IPS-11a (cell line): ENCODE measurements around the gene ZNF277.

Experiments used
- H3K4me3 ChIP-seq: one replicate; pipeline ENCODE4 v1.5.1; 2013; ENCODE audit warnings: low read depth, low read length, control low read depth

ZNF277 gene

DNA sequence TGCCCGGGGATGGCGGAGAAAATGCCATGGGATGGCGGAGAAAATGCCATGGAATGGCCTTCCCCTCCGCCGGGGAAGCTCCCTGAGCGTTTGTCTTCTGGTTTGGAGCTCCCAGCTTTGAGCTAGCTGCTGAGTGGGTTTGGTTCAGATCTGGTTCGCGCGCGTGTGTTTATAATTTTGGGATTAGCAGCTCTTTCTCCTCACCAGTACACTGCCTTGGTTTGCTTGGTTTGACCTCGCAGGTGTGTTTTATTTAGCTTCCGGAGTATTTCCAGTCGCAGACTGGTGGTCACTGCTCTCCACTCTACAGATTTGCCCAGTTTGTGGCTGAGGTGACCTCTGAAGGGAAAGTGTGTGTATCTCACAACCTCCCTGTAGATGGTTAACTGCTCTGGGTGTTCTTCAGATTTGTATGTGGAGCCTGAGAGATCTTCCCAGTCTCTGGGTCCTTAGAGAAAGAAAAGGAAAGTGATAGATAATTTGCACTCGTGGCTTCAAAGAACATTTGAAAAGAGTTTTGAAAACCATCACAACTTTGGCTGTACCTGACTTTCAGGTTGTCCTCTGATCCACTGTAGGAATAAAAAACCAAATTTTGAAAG, 597 bp downstream of the ZNF277 start:
- H3K4me3 ChIP-seq: peak overlapping the region; percentile 85

DNA sequence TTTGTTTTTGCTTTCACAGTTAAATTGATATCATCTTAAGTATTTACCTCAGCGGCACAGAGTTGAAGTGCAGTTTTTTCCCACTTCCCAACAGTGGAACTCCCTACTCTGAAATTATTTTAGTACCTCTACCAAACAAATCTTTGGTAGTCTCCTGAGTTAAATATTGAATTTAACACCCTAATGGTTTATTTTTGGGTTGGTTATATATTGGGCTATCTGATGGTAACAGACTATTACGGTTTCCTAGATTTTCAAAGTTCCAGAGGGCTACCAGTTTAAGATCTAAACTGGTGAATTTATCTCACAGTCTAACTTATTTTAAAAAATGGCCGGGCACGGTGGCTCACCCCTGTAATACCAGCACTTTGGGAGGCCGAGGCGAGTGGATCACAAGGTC, 1.3 kb downstream of the ZNF277 start:
- H3K4me3 ChIP-seq: no peak overlapping the region

DNA sequence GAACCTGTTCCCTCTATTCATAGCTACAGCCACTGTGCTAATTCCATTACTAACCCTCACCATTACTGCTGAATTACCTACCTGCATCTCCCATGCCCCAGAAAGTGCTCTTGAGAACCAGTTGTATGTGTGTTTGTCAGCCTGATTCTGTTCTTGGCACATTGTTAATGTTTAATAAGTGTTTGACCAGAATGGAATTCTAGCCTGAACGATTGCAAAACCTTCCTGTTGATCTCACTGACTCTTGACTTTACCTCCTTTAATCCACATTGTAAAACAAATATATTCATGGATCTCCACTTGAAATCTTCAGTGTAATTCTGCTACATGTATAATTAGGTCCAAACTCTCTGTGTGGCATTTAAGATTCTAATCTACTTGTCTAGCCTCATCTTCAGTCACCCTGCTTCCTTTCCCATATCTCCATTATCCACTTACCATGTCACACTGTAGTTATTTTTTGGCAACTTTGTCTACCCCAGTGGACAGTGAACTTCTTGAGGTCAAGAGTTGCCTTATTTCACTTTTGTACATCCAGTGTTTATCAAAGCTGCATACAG, 4.9 kb downstream of the ZNF277 start:
- no peak overlapping the region for H3K4me3 ChIP-seq

DNA sequence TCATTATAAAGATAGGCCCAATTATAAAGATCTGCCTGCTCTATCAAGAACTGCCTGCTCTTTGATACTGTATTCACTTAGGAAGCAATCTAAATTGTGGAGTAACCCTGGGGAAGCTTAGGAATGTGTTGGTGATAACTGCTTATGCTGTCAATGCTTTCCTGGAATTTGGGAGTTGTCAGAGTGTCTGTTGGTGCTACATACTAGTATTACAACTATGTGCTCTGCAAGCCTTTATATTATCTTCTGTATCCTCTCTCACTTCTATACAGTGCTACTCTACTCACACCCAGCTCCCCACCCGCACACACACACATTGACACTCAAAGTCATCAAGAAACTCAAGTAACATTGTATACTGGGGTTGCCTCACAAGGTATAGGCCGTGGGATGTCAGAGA, 6.1 kb downstream of the ZNF277 start:
- H3K4me3 ChIP-seq: no peak overlapping the region

DNA sequence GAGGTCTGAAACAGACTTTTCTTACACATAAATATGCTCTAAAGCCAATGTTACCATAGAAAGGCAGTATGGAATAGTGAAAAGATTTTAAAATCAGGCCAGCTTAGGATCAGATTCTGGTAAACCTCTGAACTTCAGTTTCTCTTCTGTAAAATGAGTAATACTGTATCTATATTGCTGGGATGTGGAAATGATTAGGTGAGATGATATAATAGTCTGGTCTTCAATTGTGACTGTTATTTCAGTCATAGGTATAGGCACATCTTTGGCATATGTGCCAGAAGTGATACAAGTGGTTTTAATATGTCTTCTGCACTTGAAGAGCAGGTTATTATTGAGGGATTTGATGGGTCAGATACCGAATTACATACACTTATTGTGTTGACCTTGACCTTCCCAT, 7.2 kb downstream of the ZNF277 start:
- no peak overlapping the region for H3K4me3 ChIP-seq

DNA sequence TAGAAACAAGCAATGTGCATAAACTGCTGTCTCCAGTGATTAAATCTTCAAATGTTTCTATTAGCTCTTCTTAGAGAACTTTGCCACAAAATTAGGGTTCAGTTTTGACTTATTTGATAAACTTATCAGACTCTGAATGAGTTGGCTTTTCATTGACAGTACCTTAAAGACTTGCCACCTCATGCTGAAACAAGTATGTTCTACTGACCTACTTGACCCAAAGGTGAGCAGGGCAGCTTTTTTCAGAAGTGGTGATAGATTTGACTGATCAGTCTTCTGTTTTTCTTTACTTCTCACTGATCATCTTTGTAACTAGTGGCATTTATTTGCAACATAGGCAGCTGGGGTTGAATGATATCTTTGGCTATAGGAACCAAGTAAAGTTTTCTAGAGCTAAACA, 7.8 kb downstream of the ZNF277 start:
- no peak overlapping the region for H3K4me3 ChIP-seq

DNA sequence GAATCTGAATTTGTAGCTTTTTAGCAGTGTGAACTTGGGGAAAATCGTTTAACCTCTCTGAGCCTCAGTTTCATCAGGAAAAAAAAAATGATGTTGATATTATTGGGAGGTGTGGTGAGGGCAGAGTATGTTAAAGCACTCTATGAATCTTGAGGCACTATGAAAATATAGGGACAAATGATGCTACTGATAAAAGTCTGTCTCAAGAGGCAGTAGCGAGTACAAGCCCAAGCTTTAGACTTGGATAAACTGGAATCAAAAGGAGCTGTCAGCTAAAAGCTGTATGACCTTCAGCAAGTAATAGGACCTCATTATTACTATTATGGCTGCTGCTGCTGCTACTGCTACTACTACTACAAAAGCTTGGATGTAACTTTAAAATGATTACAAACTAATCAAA, 8.4 kb downstream of the ZNF277 start:
- no peak overlapping the region for H3K4me3 ChIP-seq

DNA sequence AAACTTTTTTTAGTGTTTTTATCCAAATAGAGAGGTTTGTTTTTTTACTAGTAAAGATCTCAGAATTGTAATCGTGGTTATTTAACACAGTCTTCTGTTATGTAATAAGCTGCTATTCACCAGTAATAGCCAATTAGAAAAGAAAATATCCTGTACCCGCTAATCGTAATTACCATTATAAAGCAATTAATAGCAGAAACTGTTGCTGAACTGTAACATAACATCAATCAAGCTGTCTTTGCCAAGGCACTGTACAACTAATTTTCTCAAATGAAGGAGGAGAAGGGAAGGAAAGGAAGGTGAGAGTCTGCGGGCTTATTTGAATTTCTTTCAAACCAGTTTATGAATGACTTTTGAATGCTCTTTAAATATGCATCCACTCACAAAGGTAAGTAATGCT, 9.3 kb downstream of the ZNF277 start:
- no peak overlapping the region for H3K4me3 ChIP-seq

DNA sequence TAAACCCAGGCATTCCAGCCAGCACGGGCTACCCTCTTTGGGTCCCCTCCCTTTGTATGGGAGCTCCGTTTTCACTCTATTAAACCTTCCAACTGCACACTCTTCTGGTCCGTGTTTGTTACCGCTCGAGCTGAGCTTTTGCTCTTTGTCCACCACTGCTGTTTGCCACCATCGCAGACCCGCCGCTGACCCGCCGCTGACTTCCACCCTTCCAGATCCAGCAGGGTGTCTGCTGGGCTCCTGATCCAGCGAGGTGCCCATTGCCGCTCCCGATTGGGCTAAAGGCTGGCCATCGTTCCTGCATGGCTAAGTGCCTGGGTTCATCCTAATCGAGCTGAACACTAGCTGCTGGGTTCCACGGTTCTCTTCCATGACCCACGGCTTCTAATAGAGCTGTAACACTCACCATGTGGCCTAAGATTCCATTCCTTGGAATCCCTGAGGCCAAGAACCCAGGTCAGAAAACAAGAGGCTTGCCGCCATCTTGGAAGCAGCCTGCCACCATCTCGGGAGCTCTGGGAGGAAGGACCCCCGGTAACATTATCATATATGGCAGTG, 14.5 kb downstream of the ZNF277 start:
- H3K4me3 ChIP-seq: no peak overlapping the region

DNA sequence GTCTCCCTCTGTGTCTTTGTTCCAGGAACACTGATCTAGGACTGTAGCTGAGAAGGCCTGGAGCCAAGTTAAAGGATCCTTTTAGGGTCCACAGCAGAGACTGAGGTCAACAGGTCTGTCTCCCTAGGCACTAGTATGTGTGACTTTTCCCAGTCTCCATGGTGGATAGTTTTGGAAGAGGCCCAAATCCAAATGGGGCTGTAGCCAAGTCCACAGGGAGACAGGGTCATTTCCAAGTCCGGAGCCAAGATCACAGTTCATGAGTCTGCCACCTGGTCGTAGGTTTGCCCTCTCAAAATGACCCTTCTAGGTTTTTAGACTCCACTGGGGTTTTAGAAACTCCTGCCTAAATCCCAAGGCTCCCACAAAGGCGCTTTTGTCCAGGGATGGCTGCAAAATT, 16.8 kb downstream of the ZNF277 start:
- H3K4me3 ChIP-seq: no peak overlapping the region

DNA sequence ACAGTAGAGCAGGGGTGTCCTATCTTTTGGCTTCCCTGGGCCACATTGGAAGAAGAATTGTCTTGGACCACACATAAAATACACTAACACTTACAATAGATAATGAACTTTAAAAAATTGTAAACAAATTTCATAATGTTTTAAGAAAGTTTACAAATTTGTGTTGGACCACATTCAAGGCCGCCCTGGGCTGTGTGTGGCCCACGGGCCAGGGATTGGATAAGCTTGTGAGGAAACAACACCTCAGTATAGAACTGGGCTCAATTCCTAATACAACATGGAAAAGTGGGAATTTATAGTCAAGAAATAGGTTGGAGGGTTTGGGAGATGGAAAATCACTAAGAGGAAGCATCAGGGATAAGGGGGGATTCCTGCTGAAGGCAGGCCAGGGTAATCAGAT, 17.7 kb downstream of the ZNF277 start:
- H3K4me3 ChIP-seq: no peak overlapping the region

DNA sequence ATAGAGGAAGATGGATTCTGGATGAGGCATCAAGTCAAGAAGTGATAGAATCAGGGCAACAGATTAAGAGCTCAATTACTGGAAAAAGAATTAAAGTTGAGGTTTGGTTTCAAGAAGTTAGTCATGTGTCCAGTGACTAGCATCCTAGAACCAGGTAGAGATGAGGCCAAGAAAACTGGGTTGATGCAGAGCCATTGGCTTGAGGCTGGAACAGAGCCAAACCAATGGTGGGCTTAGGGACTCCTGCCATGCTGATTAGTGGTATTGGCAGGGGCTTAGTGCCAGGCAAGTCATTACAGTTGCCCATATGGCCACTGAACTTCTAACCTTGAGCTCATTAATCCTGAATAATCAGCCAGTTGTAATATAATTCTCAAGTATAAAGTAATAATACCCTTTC, 18.5 kb downstream of the ZNF277 start:
- H3K4me3 ChIP-seq: no peak overlapping the region

DNA sequence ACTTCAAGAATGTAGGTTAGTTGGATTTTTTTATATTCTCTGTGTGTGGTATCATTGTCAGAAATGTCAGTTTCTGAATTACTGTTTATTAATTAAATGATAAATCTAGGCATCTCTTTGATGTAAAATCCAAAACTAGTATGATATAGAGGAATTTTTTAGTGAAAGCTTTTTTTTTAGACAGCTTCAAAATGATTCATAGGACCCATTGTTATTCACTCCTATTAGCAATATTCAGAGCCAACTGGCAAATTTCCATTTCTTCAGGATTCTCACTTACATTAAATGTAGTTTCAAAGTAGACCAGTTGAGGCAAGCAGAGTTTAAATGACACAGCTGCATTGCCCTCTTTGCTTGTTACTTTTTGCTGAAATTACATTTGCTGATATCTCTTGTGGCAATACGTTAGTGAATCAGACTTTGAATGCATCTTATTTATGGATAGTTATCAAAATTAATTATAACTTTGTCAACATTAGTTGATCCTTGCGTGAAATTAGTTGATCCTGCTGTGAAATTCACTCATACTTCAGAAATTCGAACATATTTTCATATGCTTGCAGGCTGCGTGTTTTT, 20.3 kb downstream of the ZNF277 start:
- H3K4me3 ChIP-seq: no peak overlapping the region

DNA sequence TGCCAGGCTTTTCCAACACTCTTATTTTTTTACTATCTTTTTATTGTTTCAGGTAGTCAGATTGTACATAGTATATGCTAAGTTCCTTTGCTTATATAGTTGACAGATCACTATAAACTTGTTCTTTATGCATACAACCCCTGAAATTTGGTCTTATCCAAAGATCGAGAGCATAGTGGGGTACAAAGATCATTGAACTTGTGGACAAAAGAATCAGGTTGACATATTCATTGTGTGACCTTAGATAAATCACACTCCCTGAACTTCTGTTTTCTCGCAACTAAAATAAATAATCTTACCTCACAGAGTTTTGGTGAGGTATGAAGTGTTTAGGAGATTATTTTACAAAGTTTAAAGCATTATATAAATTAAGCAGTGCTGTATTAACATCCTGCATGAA, 22.1 kb downstream of the ZNF277 start:
- no peak overlapping the region for H3K4me3 ChIP-seq

DNA sequence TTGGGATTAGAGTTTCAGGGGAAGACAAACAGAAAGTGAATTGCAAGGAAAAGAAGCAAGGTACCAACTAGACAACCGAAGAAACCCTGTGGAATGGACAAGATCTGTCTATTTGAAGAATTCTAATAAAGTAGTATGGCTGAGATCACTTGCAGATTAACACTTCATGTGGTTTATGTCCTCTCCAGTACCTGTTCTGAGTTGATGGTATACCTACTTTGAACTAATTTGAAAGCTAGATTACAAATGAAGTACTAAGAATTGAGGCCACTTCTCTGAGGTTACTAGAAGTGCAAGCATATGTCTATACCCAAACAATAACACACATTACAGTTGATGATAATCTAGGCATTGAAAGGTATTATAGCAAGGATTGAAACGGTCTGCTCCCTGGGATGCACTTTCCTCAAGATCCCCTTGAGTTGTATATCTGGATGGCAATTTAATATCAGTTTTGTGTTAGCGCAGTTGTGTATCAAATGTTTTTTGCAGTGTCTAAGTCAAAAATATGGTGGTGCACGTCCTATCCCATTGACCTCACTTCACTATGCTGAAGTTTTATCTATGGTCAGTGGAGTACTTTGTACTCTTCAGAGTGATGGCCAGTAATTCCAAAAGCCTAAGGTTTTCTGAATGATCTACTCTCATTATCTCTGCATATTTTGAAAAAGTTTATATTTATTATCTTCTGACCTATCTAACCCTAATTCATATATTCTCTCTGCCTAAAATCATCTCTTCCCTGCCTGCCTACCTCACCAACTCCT, 25.9 kb downstream of the ZNF277 start:
- no peak overlapping the region for H3K4me3 ChIP-seq

DNA sequence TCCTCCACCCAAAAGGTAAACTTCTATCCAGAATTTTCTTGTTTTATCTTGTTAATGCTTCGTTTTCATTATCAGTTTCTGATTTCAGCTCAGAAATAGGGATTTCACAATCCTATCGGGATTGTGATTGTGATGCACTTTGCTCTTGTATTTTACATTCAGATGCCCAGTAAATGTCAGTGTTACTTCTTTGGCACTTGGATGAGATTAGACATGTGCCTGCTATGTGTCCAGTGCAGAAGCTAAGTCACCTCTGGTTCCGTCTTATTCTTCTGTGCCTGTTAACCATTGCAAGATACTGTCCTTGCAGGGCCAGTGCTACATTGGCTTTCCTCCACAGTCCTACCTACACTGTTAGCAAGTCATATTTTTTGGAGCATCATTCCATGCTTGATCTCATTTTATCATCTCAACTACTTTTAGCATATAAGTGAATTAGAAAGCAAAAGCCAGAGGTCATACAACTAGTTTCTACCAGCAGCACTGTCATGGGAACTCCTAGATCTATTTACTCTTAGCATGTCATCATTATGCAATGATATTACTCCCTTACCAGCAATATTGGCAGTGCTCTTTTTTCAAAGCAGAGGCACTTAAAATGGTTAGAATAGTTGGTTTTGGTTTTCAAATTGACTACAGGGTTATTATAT, 26.7 kb downstream of the ZNF277 start:
- no peak overlapping the region for H3K4me3 ChIP-seq

DNA sequence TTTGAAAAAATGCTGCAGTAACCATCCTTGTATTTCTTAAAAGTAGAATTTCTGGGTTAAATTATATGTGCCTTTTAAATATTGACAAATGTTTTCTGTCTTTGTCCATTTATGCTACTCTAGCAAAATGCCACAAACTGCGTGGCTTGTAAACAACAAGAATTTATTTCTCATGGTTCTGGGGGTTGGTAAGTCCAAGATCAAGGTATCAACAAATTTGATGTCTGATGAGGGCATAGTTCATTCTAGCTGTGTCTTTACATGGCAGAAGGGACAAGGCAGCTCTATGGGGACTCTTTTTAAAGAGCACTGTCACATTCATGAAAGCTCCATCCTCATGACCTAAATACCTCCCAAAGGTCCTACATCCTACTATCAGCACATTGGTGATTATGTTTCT, 27.7 kb downstream of the ZNF277 start:
- no peak overlapping the region for H3K4me3 ChIP-seq

DNA sequence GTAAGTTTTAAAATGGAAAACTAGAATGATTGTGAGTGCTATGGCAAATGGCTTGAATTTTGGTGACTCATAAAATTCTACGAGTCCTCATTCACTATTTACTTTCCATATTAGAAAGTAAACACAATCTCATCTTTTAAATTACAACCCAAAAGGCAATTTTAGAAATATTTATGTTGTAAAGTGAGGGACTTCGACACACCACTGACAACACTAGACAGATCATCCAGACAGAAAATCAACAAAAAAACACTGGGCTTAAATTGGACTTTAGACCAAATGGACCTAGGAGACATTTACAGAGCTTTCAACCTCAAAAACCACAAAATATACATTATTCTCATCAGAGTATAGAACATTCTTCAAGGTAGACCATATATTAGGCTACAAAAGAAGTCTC, 30.1 kb downstream of the ZNF277 start:
- H3K4me3 ChIP-seq: no peak overlapping the region

DNA sequence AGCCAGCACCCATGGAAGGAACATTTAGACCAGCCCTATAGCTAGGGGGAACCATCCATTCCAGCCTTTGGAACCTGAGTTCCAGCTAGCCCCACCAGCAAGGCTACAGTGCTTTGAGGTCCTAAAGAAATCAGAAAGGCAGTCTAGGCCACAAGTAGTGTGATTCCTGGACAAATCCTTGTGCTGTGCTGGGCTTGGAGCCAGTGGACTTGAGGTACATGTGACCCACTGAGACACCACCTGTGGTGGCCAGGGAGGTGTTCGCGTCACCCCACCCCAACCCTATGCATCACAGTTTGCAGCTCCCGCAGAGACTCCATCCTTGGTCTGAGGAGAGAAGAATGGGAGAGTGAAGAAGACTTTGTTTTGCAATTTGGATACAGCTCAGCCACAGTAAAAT, 31.8 kb downstream of the ZNF277 start:
- no peak overlapping the region for H3K4me3 ChIP-seq

DNA sequence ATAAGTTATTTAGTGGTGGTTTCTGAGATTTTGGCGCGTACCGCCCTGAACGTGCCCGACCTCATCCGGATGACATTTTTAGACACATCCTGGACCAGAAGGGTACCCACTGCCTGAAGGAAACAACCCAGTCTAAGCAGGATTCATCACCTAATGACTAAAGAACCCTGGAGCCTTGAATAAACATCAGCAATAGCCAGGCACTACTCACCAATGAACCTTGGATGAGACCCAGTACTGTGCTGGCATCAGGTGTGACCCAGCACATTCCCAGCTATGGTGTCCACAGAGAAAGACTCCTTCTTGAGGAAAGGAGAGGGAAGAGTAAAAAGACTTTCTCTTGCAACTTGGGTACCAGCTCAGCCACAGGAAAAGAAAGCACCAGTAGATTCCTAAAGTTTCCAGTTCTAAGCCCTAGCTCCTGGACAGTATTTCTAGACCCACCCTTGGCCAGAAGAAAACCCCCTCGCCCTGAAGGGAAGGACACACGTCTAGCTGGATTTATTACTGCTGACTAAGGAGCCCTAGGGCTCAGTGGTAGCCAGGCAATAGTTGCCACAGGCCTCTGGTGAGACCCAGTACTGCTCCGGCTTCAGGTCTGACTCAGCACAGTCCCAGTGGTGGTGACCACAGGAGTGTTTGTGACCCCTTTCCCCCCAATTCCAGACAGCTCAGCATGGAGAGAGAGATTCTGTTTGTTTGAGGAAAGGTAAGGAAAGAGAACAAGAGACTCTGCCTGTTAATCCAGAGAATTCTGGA, 32.5 kb downstream of the ZNF277 start:
- H3K4me3 ChIP-seq: no peak overlapping the region

DNA sequence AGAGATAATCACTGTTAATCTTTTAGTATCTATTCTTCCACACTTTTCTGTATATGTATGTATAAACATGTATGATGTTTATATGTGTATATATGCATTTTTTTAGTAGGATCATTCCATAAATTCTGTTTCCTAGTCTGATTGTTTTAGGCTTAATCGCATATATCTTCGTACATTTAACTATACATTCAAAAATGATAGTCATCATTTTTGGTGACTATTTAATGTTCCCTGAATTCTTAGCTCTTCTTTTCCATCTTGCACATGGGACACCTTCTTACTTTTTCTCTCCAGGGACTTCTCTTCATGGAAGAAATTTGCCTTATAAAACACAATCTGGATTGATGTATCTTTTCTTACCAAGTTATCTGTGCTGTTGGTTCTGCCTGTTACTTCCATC, 42.1 kb downstream of the ZNF277 start:
- no peak overlapping the region for H3K4me3 ChIP-seq
